GM21619 (cell line): ENCODE results near the gene GJC2.

ENCODE experiments used
- ATAC-seq: cut with Tn5 transposase; IDR thresholded peaks from one replicate; pipeline ENCODE4 v1.9.1; 2021; ENCODE audit not compliant: unreplicated experiment

The GJC2 gene

DNA sequence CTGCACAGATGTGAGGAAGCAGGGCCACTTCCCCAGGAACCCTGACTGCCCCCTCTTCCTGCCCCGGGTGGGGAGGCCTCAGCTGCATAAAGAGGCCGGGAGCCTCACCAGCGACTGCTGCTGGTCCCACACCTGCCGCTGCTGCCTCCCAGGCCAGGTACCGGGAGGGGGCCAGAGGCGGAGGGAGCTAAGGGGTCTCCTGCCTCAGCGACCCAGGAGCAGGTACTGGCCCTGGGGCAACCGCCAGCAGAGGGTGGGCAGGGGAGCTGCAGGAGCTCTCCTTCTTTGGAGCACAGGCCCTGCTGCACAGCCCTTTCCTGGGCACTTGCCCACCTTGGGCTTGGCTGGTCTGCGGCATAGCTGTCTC lies 6.8 kb downstream of the GJC2 start:
- ATAC-seq = no peak

DNA sequence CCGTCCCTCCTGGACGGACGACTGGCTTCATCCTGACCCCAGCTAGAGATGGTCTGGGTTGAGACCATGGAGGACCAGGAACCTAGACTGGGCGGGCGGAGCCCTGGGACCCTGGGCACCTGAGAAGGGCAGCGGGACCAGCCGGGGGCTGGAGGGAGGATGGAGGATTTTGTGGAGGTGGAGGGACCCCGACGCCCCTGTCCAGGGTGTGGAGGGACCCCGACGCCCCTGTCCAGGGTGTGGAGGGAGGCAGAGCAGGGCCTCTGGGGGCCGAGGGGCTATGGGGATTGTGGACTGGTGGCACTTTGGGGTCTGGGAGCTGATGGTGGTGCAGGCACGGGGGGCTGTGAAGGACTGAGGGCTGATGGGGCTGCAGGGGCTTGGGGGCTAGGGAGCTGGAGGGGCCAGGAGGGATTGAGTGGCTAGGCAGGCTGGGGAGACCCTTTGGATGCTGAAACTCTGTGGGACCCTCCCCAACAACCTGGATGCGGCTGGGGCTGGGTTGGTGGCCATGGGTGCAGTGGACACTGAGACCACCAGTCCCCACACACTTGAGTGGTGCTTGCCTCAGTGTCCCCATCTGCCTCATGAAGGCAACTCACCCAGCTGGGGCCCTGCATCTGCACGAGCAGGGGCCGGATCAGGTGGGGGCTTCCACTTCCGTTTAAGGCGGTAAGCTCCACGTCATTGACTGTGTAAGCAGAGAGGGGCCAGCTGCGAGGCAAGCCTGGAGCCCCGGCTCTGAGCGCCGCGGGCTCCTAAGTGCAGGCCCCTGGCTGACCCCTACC lies 7.4 kb downstream of the GJC2 start:
- ATAC-seq = no peak

DNA sequence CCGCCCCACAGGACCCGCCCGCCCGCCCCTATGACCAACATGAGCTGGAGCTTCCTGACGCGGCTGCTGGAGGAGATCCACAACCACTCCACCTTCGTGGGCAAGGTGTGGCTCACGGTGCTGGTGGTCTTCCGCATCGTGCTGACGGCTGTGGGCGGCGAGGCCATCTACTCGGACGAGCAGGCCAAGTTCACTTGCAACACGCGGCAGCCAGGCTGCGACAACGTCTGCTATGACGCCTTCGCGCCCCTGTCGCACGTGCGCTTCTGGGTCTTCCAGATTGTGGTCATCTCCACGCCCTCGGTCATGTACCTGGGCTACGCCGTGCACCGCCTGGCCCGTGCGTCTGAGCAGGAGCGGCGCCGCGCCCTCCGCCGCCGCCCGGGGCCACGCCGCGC lies 8.0 kb downstream of the GJC2 start:
- ATAC-seq = no peak

DNA sequence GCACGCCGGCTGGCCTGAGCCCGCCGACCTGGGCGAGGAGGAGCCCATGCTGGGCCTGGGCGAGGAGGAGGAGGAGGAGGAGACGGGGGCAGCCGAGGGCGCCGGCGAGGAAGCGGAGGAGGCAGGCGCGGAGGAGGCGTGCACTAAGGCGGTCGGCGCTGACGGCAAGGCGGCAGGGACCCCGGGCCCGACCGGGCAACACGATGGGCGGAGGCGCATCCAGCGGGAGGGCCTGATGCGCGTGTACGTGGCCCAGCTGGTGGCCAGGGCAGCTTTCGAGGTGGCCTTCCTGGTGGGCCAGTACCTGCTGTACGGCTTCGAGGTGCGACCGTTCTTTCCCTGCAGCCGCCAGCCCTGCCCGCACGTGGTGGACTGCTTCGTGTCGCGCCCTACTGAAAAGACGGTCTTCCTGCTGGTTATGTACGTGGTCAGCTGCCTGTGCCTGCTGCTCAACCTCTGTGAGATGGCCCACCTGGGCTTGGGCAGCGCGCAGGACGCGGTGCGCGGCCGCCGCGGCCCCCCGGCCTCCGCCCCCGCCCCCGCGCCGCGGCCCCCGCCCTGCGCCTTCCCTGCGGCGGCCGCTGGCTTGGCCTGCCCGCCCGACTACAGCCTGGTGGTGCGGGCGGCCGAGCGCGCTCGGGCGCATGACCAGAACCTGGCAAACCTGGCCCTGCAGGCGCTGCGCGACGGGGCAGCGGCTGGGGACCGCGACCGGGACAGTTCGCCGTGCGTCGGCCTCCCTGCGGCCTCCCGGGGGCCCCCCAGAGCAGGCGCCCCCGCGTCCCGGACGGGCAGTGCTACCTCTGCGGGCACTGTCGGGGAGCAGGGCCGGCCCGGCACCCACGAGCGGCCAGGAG lies 8.6 kb downstream of the GJC2 start:
- ATAC-seq = no peak

DNA sequence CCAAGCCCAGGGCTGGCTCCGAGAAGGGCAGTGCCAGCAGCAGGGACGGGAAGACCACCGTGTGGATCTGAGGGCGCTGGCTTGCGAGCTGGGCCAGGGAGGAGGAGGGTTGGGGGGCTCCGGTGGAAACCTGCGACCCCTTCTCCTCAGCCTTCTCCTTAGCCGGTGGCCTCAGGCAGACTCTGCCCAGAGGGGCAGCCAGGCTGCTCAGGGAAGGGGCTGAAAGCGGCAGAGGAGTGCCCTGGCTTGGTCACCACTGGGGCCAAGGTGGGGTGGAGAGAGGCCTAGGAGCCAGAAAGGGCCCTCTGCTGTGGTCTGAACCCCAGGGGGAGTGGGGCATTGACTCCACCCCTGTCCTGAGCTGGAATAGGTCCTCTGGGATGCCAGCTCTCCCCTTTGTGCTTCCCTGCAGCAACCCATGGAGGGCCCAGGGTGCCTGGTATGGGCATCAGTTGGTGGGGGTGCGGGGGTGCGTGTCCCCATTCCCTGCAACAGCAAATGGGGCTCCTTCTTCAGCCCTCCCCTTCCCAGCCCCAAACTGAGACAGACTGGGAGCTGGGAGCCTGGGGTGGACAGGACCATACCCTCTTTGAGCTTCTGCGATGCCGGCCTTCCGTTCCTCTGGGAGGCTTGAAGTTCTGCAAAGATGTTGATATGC lies 9.4 kb downstream of the GJC2 start:
- no peak for ATAC-seq

DNA sequence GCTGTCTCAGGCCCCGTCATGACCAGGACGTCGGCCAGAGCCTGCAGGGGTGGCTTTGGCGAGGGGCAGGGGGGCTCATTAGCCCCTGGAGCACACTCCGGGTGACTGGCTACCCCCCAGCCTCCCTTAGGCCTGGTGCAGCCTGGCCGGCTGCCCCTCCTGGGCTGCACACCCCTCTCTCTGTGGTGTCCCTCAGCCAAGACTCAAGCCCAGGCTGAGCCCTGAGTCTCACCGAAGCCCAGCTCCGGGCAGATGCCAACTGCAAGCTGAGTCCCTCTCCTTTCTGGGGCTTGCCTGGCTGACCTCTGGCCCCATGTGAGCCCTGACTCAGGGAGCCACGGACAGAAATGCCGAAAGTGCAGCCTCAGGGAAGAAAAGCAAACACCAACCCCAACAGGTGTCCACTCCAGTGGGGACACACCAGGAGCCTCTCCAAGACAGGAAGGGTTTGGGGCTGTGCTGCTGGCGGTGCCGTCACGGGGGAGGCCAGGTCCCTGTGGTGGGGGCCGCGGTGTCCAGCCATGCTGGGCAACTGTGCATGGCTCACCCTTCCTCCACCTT lies 10.6 kb downstream of the GJC2 start:
- ATAC-seq = no peak

DNA sequence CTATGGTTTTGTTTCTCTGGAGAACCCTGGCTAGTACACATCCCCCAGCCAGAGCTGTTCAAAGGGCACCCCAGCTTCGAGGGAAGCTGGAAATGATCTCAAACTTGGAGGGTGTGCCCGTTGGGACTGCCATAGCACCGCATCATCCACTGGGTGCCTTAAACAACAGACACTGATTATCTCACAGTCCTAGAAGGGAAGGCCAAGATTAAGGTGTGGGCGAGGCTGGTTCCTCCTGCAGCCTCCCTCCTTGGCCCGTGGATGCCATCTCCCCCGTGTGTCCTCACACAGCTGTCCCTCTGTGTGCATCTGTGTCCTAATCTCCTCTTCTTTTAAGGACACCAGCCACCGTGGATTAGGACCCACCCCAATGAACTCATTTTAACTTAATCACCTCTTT lies 11.6 kb downstream of the GJC2 start:
- ATAC-seq = no peak

DNA sequence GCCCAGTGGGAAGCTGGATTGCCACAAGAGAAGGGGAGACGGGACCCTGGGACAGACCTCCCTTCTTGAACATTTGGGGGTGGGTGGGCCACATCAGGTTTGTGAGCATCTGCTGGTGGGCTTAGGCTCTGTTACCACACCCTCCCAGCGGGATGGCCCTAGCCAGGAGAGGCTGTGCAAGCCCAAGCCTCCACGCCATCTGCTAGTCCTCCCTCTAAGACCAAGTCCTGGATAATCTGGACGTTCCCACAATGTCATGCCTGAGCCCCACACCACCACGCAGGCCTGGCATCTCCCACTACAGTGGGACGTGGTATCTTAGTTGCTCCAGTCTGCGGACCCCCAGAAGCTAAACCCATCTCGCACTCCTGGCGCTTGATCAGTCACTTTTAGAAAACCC lies 12.1 kb downstream of the GJC2 start:
- ATAC-seq = no peak

DNA sequence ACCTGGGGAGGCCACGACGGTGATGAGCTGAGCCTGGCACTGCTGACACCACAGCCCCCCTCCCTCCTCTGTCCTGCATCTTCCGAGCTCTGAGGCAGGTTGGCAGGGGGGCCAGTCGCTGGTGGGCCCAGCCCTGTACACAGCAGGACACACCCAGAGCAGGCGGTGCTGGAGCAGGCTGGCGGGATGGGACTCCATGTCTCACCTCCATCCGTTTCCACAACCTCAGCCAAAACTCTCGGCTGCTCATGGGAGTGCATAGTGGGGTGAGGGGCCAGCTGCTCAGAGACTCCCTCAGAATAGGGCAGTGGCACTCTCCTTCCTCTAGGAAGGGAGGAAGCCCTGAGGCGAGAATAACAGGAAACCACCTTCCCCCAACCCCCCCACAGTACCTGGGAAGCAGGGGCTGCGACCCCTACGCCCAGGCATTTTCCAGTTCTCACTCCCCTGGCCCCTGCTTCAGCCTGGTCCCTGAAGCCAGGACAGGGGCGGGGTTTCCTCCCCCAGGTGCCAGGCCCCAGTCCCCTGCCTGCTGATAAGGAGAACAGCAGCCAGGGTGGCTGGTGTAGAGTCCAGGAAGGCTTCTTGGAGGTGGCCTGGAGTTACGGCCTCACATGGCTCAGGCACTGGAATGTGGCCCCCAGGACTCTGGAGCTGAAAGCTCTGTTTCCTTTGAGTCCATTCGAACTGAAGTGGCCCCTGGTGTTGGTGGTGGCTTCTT lies 12.7 kb downstream of the GJC2 start:
- ATAC-seq = no peak

DNA sequence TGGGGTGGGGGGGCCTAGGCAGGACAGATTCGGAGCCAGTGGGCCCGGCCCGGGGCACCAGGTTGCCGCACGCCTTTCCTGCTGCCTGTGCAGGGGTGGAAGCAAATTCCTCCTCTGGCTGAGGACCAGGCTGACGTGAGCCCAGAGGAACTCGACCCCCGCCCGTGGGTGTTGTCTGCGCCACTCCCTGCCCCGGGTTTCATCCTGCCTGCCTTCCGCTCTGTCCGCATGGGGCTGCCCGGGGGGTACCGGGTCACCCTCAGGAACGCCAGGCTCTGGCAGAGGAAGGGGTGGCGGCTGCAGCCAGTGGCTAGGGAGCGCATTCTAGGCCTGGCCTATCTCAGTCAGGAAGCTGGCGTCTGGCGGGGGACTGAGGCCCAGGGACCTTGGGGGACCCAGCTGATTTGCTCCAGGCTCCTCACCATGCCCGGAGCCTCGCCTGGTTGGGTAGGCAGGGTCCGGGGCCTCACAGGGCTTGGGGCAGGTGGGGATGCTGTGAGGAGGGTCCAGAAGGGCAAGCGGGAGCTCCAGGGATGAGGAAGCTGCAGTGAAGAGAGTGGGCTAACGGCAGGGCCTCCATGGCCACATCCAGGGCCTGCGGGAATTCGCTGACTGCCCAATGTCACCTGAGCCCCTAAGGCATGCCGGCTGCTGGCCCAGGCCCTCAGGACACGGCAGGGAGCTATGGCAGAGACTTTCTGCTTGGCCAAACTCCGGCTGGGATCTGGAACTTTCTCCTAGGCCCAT lies 13.4 kb downstream of the GJC2 start:
- no peak for ATAC-seq

DNA sequence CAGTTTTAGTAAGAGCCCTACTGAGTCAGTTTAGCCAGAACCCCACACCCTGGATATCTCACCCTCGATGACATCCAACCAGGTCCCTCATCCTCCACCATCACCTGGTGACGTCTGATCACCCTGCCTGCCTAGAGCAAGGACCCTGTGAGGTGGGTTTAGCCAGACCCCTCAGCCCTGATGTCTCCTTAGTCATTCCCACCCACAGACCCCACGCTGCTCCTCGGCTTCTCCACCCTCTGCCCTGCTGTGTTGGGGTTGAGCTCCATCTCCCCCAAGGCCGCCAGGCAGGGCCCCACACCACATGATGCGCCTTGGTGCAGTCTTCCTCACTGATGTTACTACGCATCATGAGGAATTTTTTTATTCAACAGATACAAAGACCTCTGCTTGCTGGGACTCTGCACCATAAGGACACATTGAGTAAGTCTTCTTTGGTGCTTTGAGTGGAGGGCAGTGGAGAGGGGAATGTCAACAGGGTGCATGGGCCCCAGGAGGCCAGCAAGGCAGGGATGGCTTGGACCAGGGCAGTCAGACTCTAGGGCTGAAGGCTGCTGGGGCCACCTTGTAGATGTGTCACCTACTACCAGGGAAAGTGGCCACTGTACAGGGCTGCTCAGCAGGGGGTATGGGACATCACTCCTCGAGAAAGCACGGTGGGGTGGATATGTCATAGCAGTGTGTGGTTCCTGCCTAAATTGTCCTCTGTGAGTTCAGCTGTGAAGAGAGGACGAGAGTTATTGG lies 14.2 kb downstream of the GJC2 start:
- no peak for ATAC-seq

DNA sequence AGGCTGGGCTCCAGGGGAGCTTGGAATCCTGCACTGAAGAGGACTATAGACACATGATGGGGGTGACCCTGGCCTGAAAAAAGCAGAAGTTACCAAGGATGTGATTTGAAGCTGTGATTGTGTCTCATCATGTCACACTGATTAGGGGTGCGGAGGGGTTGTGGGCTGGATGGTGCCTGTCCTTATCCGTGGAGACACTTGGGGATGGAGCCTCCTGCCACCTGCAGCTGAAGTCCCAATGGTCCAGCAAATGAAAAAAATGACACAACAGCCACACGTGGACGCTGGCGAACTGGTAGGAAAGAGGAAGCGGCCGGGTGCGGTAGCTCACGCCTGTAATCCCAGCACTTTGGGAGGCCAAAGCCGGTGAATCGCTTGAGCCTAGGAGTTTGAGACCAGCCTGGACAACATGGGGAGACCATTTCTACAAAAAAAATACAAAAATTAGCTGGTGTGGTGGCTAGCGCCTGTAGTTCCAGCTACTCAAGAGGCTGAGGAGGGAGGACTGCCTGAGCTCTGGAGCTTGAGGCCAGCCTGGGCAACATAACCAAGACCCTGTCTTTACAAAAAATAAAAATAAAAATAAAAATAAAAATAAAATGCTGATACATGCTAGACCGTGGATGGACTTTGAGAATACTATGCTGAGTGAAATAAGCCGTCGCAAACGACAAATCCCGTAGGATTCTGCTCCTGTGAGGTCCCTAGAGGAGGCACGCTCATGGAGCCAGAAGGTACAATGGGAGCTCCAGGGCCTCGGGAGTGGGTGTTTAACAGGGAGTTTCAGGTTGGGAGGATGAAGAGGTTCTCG lies 15.0 kb downstream of the GJC2 start:
- no peak for ATAC-seq

DNA sequence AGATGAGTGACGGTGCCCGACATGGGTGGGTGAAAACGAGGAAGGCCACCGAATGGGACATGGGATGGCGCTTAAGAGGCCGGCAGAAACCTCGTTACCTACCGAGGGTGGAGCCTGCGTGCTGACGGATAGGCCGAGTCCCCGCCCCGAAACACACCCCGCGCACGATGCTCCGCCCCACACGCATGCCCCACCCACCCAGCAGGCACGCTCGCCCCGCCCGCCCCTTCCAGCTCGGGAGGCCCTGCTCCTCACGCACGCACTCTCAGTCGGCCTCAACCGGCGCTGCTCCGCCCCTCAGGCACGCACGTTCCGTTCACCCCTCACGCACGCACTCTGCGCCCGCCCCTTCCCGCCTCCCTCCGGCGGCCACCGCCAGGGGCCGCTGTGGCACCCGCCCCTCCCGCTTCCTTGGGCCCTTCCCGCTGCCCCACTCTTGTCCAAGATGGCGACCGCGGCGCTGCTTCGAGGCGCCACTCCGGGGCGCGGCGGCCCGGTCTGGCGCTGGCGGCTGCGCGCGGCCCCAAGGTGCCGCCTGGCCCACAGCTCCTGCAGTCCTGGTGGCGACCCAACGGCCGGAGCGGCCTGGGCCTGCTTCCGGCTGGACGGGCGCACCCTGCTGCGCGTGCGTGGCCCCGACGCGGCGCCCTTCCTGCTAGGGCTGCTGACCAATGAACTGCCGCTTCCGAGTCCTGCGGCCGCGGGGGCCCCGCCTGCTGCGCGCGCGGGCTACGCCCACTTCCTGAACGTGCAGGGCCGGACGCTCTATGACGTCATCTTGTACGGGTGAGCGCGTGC lies 15.8 kb downstream of the GJC2 start, which contains the start of gene IBA57:
TSS of gene IBA57 (plus strand) at position 433 of the 798 bp plus-strand sequence. CDS start at position 446, 13 bp downstream.
- ATAC-seq = peak; percentile 77

DNA sequence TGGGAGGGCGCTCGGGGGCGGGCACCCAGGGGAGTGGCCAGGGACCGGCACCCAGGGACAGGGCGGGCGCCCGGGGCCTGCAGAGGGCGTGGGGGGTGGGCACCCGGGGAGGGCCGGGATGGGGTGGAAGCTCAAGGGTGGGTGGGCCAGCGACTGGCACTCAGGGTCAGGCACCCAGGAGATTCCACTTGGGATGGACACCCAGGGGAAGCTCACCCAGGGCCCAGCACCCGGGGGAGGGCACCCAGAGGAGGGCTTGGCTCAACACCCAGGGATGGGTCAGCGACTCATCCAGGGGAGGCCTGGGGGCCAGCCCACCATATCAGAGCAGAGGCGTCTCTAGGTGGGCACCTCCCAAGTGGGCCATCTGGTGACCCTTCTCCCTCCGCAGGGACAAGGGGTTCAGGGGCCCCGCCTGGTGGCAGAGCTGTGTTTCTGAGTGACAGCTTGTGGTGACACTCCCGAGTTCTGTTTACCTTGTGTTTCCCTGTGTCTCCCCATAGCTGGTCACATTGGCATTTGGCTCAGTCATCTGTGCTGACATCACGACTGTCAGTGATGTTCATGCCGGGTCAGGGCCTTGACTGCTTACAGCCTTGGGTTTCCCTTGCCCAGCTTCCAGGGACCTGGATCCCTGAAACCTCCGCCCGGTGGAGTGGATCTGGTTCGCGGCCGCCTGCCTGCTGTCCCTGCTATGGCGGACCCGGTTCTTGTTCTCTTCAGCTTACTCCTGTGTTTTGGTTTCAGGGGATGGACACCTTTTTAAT lies 16.6 kb downstream of the GJC2 start:
- peak; percentile 20 for ATAC-seq

DNA sequence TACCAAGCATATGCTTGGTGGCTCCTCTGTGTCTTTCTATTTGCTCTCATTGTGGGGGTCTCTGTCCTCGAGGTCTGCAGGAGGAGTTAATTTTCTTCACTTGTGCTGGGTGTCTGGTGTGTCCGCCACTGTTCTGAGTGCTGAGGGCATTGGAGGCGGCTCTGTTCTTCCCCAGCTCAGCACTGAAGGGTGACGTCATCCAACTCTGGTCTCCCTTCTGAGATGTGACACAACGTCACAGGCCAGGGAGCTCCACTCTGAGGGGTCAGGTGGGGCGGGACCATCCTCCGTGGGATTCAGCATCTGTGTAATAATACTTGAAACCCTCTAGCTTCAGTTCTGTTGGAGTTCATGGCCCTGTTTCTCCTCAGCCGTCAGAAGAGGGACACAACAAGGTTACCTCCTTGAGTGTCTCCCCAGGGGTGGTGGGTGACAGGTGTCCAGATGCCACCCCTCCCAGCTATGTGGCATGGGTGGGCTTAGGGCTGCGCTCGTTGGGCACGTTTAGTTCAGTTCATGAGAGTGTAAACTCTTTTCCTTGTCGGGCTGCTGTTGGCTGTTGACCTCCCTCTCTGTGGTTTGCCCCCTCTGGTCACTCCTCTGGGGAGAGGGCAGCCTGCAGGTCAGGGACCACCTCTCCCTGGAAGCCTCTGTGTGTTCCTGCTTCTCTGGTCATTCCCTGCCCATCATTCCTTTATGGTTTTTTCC lies 19.0 kb downstream of the GJC2 start:
- ATAC-seq = no peak

DNA sequence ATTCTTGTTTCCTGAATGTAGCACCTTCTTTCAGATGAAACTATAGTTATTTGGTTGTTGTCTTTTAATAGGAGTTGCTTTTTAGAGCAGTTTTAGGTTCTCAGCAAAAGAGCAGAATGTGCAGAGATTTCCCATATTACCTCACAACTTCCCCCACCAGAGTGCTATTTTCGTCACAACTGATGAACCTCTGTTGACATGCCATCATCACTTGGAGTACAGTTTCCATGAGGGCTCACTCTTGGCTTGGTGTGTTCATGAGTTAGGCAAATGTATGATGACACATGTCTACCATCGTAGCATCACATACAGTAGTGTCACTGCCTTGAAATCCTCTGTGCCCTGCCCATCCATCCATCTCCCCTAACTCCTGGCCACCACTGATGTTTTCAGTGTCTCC lies 19.6 kb downstream of the GJC2 start:
- no peak for ATAC-seq
